HuH-7 (cell line): ENCODE measurements around the gene IFNW1.

ENCODE experiments used
- DNase-seq: peaks from one replicate; pipeline ENCODE4 v3.0.0; 2011; ENCODE audit warnings: low spot score

IFNW1 gene

DNA sequence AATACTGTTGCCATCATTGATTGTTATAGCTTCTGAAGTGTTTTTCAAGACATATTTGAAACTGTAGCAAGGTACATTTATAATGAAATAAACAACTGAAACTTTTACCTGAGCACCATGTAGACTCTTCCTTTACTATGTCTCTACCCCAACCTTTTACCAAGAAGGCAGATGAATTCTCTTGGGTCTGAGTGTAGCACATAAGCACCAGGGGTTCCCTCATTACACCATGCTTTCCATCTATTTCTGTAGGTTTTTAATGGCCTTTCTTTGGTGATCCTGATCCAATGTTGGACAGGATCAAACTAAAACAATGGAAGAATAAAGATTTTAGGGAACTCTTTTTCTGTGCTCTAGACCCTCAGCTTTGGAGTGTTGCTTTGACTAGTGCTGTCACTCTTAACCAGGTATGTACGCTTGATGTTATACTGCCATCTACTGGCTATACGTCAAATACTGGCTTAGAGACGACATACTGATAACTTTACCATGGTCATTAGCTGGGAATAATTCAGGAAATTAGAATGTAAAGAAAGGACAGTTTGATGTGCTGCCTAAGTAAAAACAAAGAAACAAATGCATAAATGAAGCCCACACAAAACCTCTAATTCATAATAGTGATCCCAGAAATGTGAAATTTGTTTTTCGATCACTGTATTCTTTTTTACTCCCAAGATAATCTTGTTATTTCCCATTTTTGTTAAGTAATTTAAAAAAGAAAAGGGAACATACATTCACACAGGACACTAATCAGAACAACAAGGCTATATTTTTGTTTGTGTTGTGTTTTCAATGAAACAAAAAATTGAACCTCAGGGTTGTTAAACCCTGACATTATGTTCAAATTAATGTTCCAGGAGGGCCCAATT, 30.7 kb downstream of the IFNW1 start:
- peak; percentile 40 for DNase-seq

DNA sequence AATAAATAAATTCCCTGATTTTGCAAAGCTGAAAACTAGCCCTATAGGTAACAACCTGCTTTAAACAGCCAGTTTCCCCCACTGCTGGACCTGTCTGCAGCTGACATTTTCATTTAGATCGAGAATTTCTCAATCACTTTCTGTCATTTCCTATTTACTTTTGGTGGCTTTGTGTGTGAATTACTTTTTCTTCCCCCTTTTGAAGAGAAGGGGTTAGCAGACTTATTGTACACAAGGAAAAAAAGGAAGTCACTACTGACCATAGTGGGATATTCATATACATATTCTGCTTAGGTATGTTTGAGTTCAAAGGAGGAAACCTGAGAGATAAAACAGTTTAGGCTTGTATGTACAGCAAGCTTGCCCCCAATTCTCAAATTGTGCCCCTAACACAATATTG, 36.8 kb downstream of the IFNW1 start:
- no peak for DNase-seq

DNA sequence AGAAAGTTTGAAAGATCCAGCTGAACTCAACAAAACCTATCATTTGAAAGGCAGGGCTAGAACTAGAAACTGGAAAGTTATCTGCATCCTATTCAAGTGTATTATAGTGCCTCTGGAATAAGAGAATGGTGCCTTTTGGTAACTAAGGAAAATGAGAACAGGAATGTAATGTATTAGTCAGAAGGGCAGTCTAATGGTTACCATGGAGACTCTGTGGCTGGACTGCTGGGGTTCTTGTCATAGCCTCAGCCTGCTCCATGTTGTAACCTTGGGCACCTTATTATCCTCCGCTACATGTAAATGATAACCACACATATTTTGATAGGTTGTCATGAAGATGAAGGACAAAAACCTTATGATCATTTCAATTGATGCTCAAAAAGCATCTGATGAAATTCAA, 39.3 kb downstream of the IFNW1 start:
- no peak for DNase-seq

DNA sequence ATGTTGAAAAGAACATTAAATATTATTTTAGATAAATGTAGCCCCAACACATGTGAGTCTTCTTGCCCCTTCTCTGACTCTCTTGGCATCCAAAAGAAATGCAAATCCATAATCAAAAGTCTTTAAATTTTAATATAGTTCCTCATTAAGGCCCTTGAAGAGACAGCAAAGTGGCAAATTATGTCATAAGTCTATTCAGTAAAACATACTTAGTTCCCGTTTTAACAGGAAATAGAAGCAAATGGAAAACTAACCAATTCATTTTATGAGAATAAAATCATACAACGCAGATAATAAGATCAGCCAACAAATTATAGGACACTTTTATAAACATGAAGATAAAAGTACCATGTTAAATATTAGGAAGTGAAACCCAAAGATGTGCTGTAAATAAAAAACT, 43.8 kb downstream of the IFNW1 start:
- DNase-seq: no peak

DNA sequence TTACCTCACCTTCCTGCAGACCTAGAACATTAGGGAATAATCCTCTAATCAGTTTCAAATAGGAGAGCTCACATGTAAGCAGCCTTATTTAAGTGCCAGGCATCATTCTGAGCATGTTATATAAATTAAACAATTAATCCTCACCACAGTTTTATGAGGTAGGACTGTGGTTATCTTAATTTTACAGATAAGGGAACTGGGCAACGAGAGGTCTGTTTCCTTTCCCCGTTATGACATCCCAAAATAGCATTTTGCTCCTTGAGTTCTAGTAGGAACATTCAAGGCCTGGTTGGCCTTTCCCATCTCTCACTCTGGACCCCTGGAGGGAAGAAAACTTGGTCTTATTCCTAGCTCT, 44.8 kb downstream of the IFNW1 start:
- no peak for DNase-seq

DNA sequence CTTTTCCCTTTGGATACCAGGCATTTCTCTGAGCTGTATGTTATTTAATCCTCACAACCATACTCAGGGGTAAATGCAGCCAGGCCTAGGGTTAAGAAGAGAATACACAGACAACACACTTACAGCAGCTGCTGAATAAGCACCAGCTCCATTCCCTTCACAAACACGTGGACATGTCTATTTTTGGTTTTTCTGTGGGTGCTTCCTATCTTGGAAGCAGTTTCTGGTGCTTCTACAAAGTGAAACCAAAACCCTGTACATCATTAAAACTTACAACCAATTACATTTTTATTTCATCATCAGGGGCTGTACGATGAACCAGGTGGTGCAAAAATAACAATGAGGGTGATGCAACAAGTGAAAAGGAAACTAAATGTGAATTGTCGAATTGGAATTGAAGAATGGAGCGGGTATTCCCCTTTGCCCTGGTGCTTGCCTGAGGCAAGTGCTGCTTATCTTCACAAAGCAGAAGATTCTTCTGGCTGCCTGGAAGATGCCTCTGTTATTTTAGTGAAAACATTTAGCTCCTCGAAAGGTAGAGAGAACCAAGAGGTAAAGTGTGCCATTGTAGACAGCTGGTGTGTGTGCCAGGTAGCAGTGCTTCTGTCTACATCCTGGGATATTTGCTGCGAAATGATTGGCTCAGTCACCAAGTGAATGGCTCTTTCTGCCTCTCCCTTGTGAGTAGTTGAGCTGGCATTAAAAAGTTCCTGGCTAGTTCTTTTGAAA, 45.3 kb downstream of the IFNW1 start:
- no peak for DNase-seq

DNA sequence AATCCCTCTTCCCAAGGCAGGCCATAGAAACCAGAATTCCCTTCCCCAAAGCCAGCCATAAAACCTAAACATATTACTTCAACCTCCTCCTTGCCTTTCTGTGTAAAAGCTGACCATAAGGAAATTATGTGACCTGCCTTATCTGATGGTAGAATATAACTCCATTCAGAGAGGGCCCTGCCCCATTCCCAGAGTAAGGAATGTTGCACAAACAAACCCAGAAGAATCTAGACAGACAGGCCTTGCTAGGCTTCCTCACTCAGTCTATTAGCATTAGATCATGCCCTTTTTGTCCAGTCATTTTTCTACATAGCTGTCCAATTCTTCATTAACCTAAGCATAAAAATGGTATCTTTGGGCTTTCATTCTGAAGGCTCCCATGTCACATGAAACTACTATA, 46.1 kb downstream of the IFNW1 start:
- no peak for DNase-seq
